Measurements from ENCODE around the gene U2AF1L4. TPM values are rescaled to one million over a fixed set of nuclear protein-coding genes. Genes with fewer than 3 reads are reported as not detected.

The U2AF1L4 gene
- total RNA-seq, 1 donor from 2014 or later = 19.4 TPM

DNA sequence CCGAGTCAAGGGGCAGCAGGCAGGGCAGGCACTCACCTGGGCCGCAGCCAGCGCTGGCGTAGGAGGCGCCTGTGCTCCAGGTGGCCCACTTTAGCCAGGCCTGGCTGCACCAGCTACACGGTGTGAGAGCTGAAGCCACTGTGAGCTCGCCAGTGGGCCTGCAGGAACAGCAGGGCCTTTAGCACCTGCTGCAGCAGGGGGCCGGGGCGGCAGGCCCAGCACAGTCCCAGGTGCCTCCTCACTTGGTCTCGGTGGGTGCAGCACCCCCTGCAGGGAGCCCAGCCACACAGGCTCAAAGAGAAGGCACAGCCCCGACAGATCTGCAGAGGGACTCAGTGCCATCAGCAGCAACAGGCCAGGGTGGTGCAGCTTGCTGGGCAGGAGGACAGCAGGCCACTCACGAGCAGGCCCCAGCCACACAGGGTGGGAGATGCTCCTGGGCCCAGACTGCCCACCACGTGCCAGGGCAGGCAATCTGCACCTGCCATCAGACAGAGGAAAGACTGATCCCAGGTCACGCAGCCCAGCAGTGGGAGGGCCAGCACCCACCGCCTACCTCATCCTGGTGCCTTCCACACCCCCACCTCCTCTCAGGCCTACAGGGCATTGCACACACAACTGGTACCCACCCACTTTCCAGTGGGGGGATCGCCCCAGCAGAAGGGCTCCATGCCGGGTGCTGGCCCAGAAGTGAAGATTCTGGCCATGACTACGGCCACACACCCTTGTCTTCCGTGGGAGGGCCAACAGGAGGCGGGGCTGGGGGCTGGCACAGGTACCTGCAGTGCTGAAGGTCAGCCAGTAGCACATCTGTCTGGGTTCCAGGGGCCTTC, 46.0 kb upstream of the U2AF1L4 start:
- Mint-ChIP-seq H3K4me1 (no peaks in the 10 kb centered on the region), H3K4me3 (no peak overlapping the region), H3K9me3 (no peaks in the 10 kb centered on the region), H3K27me3 (ENCODE audit: low read depth) (peaks cover 15% of the 10 kb centered on the region), H3K36me3 (ENCODE audit: low read depth) (no peaks in the 10 kb centered on the region), H3K27ac (ENCODE audit: unreplicated experiment) (no peak overlapping the region)
- TF ChIP-seq, protein P1, sequence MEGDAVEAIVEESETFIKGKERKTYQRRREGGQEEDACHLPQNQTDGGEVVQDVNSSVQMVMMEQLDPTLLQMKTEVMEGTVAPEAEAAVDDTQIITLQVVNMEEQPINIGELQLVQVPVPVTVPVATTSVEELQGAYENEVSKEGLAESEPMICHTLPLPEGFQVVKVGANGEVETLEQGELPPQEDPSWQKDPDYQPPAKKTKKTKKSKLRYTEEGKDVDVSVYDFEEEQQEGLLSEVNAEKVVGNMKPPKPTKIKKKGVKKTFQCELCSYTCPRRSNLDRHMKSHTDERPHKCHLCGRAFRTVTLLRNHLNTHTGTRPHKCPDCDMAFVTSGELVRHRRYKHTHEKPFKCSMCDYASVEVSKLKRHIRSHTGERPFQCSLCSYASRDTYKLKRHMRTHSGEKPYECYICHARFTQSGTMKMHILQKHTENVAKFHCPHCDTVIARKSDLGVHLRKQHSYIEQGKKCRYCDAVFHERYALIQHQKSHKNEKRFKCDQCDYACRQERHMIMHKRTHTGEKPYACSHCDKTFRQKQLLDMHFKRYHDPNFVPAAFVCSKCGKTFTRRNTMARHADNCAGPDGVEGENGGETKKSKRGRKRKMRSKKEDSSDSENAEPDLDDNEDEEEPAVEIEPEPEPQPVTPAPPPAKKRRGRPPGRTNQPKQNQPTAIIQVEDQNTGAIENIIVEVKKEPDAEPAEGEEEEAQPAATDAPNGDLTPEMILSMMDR (conservative IDR thresholded peaks at IDR 0.05) = no peak
- no peak for DNase-seq (ENCODE audit: low read depth, low spot score)

DNA sequence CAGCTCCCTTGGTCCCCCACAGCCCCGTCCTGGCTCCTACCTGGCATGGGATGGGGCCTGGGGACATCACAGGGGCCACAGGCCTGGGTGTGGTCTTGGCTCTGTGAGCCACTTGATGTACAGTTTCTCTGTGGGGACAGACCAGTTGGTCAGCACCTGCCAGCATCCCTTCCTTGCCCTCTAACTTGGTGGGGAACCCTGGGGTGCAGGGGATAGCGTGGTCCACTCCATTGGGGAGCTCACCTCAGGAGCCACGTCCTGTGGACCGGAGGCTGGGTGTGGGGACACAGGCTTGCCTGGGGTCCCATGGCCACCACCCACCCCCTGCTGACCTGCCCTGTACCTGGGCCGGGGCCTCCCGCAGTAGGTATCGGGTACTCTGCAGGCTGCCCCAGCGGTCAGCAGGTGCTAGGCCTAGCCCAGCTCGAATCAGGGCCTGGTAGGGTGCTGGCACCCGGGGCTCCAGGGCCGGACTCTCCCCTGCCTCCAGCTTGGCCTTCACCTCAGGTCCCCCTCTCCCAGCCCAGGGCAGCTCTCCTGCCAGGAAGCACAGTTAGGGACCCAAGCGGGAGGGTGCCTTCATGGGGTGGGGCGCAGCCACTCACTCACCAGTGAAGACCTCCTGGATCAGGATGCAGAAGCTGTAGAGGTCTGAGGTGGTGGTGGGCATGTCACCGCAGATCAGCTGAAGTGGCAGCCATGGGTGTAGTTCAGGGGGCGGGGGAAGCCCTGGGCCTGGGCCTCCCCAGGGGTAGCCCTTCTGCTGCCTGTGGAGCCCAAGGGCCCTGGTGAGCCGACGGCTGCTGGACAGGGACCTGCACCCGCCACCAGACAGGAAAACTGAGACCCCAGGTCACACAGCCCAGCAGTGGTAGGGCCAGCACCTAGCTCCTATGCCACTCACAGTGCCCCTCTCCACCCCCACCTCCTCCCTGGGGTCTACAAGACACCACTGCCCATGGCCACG, 45.0 kb upstream of the U2AF1L4 start:
- DNase-seq (ENCODE audit: low read depth, low spot score) = no peak
- Mint-ChIP-seq H3K27me3 (ENCODE audit: low read depth) (peaks cover 8% of the 10 kb centered on the region), H3K4me3 (no peak overlapping the region), H3K27ac (ENCODE audit: unreplicated experiment) (no peak overlapping the region), H3K9me3 (no peaks in the 10 kb centered on the region), H3K4me1 (no peaks in the 10 kb centered on the region), H3K36me3 (ENCODE audit: low read depth) (no peaks in the 10 kb centered on the region)
- TF ChIP-seq, protein P1 (conservative IDR thresholded peaks at IDR 0.05) = no peak

DNA sequence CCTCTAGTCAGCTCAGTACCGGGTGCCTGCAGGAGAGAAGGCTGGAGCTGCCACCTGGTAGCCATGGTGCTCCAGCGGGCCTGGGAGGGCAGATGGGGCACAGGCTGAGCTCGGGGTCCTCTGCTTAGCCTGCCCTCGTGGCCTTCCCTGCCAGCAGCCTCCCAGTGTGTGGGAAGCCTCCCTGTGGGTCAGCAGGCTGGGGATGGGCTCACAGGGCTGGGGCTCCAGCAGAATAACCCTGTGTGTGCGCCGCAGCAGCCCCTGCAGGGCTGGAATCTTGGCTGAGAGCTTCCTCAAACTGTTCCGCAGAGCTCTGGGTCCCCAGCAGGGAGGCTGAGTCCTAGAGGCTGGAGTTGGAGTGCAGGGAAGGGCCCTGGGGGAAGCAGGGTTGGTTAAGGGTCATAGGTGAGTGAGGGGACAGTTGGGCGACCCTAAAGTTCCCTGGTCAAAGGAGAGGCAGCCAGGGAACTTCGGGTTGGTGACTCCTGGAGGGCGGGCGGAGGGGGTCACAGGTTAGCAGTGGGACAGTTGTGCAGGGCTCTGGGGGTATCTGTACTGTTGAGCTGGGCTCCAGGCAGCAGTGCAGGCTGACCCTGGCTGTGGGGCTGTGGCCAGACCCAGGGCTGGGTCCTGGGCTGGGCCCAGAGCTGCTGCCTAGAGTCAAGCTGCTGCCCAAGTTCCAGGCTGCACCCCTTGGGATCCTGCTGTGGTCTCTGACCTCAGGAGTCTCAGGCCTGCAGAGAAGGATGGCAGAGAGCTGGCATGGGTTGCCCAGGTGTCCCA, 44.2 kb upstream of the U2AF1L4 start:
- Mint-ChIP-seq H3K27me3 (ENCODE audit: low read depth) (peaks cover 4% of the 10 kb centered on the region), H3K4me1 (no peaks in the 10 kb centered on the region), H3K36me3 (ENCODE audit: low read depth) (no peaks in the 10 kb centered on the region), H3K4me3 (no peak overlapping the region), H3K9me3 (no peaks in the 10 kb centered on the region), H3K27ac (ENCODE audit: unreplicated experiment) (no peak overlapping the region)
- TF ChIP-seq, protein P1 (conservative IDR thresholded peaks at IDR 0.05) = no peak
- no peak for DNase-seq (ENCODE audit: low read depth, low spot score)

DNA sequence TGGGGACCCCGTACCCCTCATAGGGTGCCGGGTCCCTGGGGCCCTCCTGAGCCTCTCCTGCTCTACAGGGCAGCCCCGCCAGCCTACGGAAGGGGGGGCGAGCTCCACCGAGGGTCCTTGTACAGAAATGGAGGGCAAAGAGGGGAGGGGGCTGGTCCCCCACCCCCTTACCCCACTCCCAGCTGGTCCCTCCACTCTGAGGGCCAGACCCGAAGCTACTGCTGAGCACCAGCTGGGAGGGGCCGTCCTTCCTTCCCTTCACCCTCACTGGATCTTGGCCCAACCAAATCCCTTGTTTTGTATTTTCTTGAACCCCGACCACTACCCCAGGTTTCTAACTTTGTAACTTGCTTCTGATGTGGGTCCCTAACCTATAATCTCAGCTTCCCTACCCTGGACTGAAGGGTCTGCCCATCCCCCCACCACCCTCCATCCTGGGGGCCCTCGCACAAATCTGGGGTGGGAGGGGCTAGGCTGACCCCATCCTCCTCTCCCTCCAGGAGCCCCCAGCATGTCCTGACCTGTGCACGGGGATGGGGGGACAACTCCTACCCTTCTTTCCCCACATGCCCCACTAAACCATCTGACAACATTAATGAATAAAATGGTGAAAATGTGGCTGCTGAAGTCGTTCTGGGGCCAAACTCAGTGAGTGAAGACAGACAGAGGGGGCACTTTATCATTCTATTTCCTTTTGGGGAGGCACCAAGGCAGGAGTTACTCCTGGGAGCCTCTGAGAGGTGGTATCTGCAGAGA, 43.2 kb upstream of the U2AF1L4 start:
- Mint-ChIP-seq H3K27ac (ENCODE audit: unreplicated experiment) (no peak overlapping the region), H3K27me3 (ENCODE audit: low read depth) (no peaks in the 10 kb centered on the region), H3K4me1 (peaks cover under 1% of the 10 kb centered on the region), H3K9me3 (no peaks in the 10 kb centered on the region), H3K36me3 (ENCODE audit: low read depth) (no peaks in the 10 kb centered on the region), H3K4me3 (no peak overlapping the region)
- TF ChIP-seq, protein P1 (conservative IDR thresholded peaks at IDR 0.05) = no peak
- no peak for DNase-seq (ENCODE audit: low read depth, low spot score)

Measured in neural crest cell (in vitro differentiated cells).